NCI-H187 (cell line): ENCODE data around the gene GTF3C1.
"Not testable (repeated sequence)": the region's sequence is repeated elsewhere in the genome, so short reads cannot be mapped to it uniquely, and the experiment has no call there.

Experiments
- DNase-seq, 2 experiments: peaks; one replicate each; lab custom pipeline; 2025; lab: John Stamatoyannopoulos, UW

Gene GTF3C1

GRCh38 chr16:27445502-27446175, 104.1 kb downstream of the GTF3C1 start:
- DNase-seq: no peak

DNA sequence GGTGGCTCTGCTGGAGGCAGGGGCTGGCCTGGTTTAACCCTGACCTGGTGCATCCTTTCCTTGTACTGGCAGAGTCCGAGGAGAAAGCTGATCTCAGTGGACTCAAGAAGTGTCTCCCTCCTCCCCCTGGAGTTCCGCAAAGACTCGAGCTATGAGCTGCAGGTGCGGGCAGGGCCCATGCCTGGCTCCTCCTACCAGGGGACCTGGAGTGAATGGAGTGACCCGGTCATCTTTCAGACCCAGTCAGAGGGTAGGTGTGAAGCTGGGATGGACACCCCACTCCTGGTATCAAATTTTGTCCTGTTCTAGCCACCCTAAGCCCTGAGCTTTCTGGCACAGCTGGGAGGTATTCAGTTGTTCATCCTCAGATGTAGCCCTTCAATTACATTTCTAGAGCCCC, 105.2 kb downstream of the GTF3C1 start:
- DNase-seq: no peak

GRCh38 chr16:27444015-27444414, 105.7 kb downstream of the GTF3C1 start:
- no peak for DNase-seq

DNA sequence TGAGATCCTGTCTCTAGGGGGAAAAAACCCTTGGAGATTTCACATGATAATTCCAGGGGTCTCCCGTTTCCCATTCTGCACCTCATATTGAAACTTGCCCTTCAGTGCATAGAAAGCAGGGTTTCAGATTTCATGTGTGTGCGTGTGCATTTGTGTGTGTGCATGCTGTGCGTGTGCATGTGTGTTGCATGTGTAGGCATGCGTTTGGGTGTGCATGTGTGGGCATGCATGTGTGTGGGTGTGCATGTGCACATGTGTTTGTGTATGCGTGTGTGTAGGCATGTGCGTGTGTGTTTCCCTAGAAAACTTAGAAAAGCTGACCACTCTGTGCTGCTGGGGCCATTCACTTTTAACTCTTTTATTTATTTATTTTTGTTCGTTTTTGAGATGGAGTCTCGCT, 107.7 kb downstream of the GTF3C1 start:
- no peak for DNase-seq

DNA sequence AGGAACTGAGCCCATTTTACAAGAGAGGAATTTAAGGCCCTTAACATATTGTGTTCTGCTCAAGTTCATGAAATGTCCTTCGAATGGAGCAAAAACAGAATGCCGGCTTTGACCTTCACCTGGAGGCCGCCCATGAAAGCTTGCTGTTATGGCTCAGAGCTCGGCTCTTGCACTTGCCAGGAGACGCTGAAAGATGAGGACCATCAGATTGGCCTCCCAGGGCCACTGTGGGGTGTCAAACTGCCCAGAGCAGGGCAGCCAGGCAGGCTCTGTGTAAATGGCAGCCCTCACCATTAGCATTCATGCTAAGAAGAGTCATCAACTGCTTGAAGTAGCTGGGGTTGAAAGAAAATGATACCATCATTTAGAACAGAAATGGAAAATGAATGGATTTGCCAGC, 108.4 kb downstream of the GTF3C1 start:
- no peak for DNase-seq

GRCh38 chr16:27439271-27440018, 110.3 kb downstream of the GTF3C1 start:
- DNase-seq: no peak

- DNase-seq: no peak
These were observed 111.8 kb downstream of the GTF3C1 start for GRCh38 chr16:27437946-27438345.

DNA sequence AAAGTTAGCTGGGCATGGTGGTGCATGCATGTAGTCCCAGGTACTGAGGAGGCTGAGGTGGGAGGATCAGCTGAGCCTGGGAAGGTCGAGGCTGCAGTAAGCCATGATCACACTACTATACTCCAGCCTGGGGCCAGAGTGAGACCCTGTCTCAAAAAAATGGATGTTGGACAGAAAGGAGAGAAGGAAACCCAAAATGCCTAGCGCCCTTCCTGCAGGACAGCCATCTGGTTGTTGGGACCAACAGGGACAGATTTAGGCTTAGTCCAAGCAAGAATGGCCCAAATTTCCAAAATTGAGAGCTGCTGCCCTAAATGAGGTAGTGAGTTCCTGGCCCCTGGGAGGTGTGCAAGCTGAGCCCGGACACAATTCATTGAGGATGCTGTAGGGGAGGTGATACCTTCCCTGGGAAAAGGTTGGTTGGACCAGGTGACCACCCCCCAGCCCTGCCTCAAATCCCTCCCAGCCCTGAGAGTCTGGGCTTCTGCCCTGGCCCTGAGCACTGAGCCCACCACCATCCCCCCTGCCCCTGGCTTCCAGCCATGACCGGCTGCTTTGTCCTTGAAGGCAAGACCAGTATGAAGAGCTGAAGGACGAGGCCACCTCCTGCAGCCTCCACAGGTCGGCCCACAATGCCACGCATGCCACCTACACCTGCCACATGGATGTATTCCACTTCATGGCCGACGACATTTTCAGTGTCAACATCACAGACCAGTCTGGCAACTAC, 112.6 kb downstream of the GTF3C1 start:
- no peak for DNase-seq

DNA sequence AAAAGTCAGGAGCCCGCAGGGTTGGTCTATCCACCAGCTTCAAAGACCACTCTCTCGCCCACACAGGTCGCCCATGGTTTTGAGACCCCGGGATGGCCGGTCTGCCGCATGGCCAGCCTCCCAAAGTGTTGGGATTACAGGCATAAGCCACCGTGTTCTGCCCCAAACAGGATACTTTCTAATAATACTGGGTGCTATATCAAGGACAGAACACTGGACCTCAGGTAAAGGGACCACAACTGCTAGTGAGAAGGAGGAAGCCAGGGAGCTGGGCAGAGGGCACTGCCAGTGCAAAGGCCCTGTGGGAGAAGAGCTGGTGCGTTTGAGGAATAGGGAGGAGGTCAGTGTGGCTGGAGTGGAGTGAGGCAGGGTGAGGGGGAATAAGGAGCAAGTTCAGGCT, 113.6 kb downstream of the GTF3C1 start:
- no peak for DNase-seq

DNA sequence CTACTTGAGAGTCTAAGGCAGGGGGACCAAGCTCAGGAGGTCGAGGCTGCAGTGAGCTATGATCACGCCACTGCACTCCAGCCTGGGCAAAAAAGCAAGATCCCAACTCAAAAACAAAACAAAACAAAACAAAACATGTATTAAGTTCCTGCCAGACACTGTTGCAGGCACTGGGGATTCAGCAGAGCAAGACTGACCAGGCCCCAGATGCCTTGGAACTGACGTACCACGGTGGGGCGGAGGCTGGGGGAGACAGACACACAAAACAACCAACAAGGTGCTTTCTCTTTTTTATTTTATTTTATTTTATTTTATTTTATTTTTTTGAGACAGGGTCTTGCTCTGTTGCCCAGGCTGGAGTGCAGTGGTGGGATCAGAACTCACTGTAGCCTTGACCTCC, 114.6 kb downstream of the GTF3C1 start:
- not testable (repeated sequence) for DNase-seq

- DNase-seq: no peak
These were observed 115.3 kb downstream of the GTF3C1 start for GRCh38 chr16:27434141-27435051.

DNA sequence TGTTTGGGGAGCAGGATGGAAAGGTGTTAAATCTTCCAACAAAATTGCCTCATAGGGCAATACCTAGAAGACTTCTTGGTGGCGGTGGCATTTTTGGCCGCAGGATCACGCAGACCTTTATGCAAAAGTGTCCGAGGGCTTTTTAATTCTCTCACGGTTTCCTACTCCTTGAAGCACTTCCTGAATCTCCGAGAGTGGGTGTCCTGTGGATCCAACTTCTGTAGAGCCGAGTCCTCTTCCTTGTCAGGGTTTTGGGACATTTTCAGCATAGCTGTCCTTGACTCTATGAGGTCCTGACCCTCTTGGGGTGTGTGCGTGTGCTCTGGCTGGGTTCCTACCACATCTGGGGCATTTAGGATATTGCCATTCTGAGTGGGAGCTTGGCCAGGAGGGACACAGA, 116.1 kb downstream of the GTF3C1 start:
- DNase-seq: no peak

- not testable (repeated sequence) for DNase-seq
These were observed 116.5 kb downstream of the GTF3C1 start for GRCh38 chr16:27433191-27433590.

GRCh38 chr16:27432558-27432957, 117.2 kb downstream of the GTF3C1 start:
- DNase-seq: no peak

GRCh38 chr16:27431773-27432532, 117.8 kb downstream of the GTF3C1 start:
- DNase-seq: no peak

DNA sequence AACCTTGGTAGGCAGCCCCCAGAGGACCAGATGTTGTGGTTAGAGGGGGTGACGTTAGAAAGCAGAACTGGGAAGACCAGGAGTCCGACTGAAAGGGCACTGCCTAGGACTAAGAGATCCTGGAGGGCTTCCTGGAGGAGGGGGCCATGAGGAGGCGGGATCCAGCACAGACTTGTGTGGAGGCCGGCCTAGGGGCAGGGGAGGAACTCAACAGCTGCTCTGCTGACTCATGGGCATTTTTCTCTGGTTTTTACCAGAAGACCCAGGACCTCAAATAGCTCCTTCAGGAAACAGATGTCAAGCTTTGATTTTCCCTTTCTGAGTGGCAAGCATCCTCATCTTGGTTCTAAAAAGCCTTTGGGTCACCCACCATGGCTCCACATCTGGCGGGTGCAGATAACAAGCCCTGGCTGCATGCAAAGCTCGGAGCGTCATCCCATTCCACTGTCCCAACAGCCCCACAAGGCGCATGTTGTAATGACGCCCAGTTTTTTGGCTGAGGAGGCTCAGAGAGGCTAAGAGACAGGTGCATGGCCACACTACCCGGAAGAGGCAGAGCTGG, 118.7 kb downstream of the GTF3C1 start:
- DNase-seq: no peak

DNA sequence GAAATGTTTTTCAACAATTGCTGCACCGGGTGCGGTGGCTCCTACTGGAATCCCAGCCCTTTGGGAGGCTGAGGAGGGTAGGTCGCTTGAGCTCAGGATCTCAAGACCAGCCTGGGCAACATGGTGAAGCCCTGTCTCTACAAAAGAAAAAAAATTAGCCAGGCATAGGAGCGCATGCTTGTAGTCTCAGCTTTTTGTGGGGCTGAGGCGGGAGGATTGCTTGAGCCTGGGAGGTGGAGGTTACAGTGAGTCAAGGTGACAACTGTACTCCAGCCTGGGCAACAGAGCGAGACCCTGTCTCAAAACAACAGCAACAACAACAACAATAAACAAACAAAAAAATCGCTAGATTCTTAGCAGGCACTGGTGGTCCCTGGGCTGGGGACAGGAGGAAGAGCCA, 119.2 kb downstream of the GTF3C1 start:
- no peak for DNase-seq

DNA sequence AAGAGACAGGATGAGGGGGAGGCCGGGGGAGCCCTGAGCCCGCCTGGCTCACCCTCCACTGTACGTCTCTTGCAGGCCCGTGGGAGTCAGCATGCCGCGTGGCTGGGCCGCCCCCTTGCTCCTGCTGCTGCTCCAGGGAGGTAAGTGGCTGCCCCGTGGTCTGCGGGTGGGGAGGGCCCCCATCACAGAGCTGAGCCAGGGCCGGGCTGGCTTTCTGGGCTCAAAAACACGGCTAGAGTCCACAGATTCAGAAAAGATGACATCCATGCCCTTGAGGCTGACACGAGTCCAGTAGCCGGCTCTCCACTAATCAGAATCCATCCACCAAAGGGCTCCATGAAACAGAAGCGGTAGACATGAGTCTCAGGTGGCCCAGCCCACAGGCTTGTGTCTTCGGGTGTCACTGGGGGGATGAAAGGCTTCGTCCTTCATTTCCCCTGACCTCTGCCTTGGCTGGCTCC, 119.7 kb downstream of the GTF3C1 start:
- DNase-seq: no peak

GRCh38 chr16:27429330-27429871, 120.3 kb downstream of the GTF3C1 start:
- DNase-seq: no peak

DNA sequence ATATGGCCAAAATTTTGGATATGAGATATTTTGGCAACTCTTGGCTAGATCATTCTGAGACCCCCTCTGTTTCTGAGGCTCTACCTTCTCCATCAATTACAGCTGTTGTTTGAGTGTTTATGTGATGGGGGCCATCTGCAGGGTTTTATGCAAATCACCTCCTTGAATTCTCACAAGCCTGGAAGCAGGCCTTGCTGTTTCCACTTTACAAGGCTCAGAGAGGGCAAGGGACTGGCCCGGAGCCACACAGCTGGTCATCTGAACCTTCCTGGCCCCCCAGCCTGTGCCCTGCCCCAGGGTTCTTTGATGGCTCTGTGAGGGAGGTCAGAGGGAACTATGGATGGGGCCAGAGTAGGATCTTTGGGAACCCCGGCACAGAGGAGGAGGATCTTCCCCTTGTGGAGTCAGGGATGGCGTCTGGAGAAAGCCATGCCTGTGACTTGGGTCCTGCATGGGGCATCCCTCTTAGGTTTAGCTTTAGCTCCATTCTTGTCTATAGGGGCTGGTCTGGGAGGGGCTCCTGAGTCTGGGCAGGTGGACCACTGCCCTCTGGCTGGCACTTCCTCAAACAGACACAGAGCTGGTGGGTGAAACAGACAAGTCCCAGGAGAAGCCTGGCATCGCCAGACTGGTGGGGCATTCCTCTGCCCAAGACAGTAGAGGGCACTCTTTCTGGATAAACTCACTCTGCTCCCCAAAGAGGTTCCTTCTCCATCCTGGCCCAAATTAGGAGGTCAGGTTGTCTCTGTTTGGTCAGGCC, 121.5 kb downstream of the GTF3C1 start:
- DNase-seq: no peak
